OCI-LY3 (cell line): ENCODE data around the gene PRKD3.
A peak's percentile ranks its signal among the peaks of the same experiment; 100 is the strongest.

ENCODE experiments used
- CTCF ChIP-seq: fragments of 200-600, 300-600 bp; sonication (generic); IDR thresholded peaks from 2 replicates; pipeline ENCODE4 v1.5.1; 2014; ENCODE audit warnings: antibody characterized with exemption, low read length, low read depth
- EZH2phosphoT487 ChIP-seq: fragments of 200-600 bp; shearing (Covaris generic); IDR thresholded peaks from 2 replicates; pipeline ENCODE4 v1.6.1; 2018; ENCODE audit warnings: antibody characterized with exemption, mixed run types, low read depth

- TF ChIP-seq CTCF, result peak; percentile 6; the same call in 1 of the 2 replicates
- no peak for TF ChIP-seq EZH2phosphoT487
Measured at GRCh38 chr2:37344453-37345361, 20.1 kb upstream of the PRKD3 start, which contains the start of gene QPCT.
